RWPE1 (cell line): Measurements from ENCODE around the gene TNP1.
A peak's percentile ranks its signal among the peaks of the same experiment; 100 is the strongest.

ENCODE experiments used
- CTCF ChIA-PET: fragments of 350-600 bp; sonication (Branson Sonifier 250); formaldehyde crosslinking; extraction: SDS; loops from one replicate; lab custom pipeline; 2021; lab: Yijun Ruan, JAX
- POLR2A ChIA-PET: fragments of 400-600 bp; formaldehyde crosslinking; extraction: SDS; loops from one replicate; lab custom pipeline; 2020; ENCODE audit warnings: antibody characterized with exemption; ENCODE audit not compliant: low non-redundant PET; lab: Yijun Ruan, JAX
- DNase-seq: peaks from one replicate; pipeline ENCODE4 v3.0.0; 2012; ENCODE audit warnings: low spot score
- H3K27ac ChIP-seq: fragments of 450-650 bp; 2 replicates; pipeline ENCODE4 v1.5.1; 2017
- CTCF ChIP-seq: fragments of 450-650 bp; conservative IDR thresholded peaks from 2 replicates; pipeline ENCODE4 v1.5.1; 2017; ENCODE audit warnings: low read depth, mild to moderate bottlenecking

The TNP1 gene

GRCh38 chr2:216855079-216855478, 4.8 kb downstream of the TNP1 start:
- no peak overlapping the region for H3K27ac ChIP-seq
- ChIA-PET POLR2A (no interaction called here), CTCF (no interaction called here)
- TF ChIP-seq CTCF = no peak
- DNase-seq = no peak

GRCh38 chr2:216851486-216852090, 8.3 kb downstream of the TNP1 start:
- no peak for TF ChIP-seq CTCF
- POLR2A ChIA-PET = no interaction called here
- DNase-seq = no peak
- CTCF ChIA-PET = interaction anchor here (0.6 to 0.7 kb wide), 2 partner anchors 94 to 124 kb away, joined by 4 read pairs; no protein-coding TSS in a partner anchor
- no peak overlapping the region for H3K27ac ChIP-seq

- no peak overlapping the region for H3K27ac ChIP-seq
- CTCF ChIA-PET = interaction anchor here (0.6 kb wide), 1 partner anchor 125 kb away, joined by 4 read pairs; no protein-coding TSS in a partner anchor
- DNase-seq = no peak
- TF ChIP-seq CTCF = no peak
- POLR2A ChIA-PET = no interaction called here
Observed at GRCh38 chr2:216850665-216851322, 9.1 kb downstream of the TNP1 start.

GRCh38 chr2:216849987-216850386, 9.9 kb downstream of the TNP1 start:
- ChIA-PET CTCF (no interaction called here), POLR2A (no interaction called here)
- no peak overlapping the region for H3K27ac ChIP-seq
- TF ChIP-seq CTCF = no peak
- DNase-seq = peak; percentile 51

- H3K27ac ChIP-seq = no peak overlapping the region
- TF ChIP-seq CTCF = no peak
- ChIA-PET POLR2A (no interaction called here), CTCF (no interaction called here)
- no peak for DNase-seq
Observed at GRCh38 chr2:216845426-216845825, 14.4 kb downstream of the TNP1 start.

GRCh38 chr2:216842636-216843035, 17.2 kb downstream of the TNP1 start:
- DNase-seq = no peak
- no peak for TF ChIP-seq CTCF
- H3K27ac ChIP-seq = no peak overlapping the region
- CTCF ChIA-PET = no interaction called here
- POLR2A ChIA-PET = no interaction called here
